PFSK-1 (cell line): Measurements from ENCODE around the gene MDGA2.

Experiments used
- FOXP2 ChIP-seq: optimal IDR thresholded peaks from 2 replicates; pipeline ENCODE3; 2011; ENCODE audit warnings: borderline replicate concordance, control low read depth, inconsistent platforms; ENCODE audit not compliant: insufficient read depth; ENCODE audit errors: extremely low read length, extremely low read depth
- POLR2AphosphoS5 ChIP-seq: IDR thresholded peaks from 2 replicates; pipeline ENCODE4 v1.6.1; 2012; ENCODE audit warnings: low read depth, mild to moderate bottlenecking, control low read depth, low read length, moderate library complexity
- SIN3A ChIP-seq: IDR thresholded peaks from 2 replicates; pipeline ENCODE4 v1.6.1; 2012; ENCODE audit warnings: mild to moderate bottlenecking, low read length, moderate library complexity, borderline replicate concordance; ENCODE audit not compliant: insufficient read depth
- TAF1 ChIP-seq: IDR thresholded peaks from 2 replicates; pipeline ENCODE4 v1.6.1; 2012; ENCODE audit warnings: low read length, control low read depth, borderline replicate concordance; ENCODE audit not compliant: insufficient read depth
- TF ChIP-seq, protein P1 (sequence below), 2 experiments: IDR thresholded peaks; 2 replicates each; pipeline versions ENCODE4 v1.6.1 to v1.8.0; 2011 to 2012; ENCODE audit warnings: low read depth in 2 of 2, low read length in 2 of 2, control low read depth in 1 of 2, inconsistent platforms in 1 of 2, mild to moderate bottlenecking in 1 of 2, moderate library complexity in 1 of 2; ENCODE audit not compliant: insufficient read depth in 1 of 2

MDGA2 gene

DNA sequence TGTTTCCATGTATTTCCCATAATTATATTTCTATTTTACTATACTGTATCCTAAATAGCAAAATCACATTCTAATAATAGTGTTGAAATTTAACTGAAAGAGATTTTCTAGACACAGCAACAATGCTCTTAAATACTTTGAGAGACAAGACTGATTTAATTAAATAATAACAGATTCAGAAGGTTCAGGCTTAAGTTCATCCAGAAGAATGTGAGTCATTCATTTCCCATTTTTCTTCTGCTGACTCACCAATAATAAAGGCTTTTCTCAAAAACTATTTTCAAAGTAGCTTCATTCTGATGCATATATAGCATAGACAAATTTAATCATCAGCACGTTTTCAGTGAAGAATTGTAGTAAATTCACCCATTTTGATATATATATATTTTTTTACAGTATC, 481.4 kb downstream of the MDGA2 start:
- TF ChIP-seq, protein P1, sequence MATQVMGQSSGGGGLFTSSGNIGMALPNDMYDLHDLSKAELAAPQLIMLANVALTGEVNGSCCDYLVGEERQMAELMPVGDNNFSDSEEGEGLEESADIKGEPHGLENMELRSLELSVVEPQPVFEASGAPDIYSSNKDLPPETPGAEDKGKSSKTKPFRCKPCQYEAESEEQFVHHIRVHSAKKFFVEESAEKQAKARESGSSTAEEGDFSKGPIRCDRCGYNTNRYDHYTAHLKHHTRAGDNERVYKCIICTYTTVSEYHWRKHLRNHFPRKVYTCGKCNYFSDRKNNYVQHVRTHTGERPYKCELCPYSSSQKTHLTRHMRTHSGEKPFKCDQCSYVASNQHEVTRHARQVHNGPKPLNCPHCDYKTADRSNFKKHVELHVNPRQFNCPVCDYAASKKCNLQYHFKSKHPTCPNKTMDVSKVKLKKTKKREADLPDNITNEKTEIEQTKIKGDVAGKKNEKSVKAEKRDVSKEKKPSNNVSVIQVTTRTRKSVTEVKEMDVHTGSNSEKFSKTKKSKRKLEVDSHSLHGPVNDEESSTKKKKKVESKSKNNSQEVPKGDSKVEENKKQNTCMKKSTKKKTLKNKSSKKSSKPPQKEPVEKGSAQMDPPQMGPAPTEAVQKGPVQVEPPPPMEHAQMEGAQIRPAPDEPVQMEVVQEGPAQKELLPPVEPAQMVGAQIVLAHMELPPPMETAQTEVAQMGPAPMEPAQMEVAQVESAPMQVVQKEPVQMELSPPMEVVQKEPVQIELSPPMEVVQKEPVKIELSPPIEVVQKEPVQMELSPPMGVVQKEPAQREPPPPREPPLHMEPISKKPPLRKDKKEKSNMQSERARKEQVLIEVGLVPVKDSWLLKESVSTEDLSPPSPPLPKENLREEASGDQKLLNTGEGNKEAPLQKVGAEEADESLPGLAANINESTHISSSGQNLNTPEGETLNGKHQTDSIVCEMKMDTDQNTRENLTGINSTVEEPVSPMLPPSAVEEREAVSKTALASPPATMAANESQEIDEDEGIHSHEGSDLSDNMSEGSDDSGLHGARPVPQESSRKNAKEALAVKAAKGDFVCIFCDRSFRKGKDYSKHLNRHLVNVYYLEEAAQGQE (IDR thresholded peaks at IDR 0.05; ENCODE audit: insufficient read depth in 1 of 2, low read depth in 2 of 2, low read length in 2 of 2) = no peak
- TF ChIP-seq FOXP2 = no peak

GRCh38 chr14:47191700-47192099, 483.7 kb downstream of the MDGA2 start:
- TF ChIP-seq POLR2AphosphoS5 (no peak), TAF1 (no peak), SIN3A (no peak), FOXP2 (no peak)
- TF ChIP-seq, protein P1 (IDR thresholded peaks at IDR 0.05; ENCODE audit: insufficient read depth in 1 of 2, low read depth in 2 of 2, low read length in 2 of 2) = no peak

DNA sequence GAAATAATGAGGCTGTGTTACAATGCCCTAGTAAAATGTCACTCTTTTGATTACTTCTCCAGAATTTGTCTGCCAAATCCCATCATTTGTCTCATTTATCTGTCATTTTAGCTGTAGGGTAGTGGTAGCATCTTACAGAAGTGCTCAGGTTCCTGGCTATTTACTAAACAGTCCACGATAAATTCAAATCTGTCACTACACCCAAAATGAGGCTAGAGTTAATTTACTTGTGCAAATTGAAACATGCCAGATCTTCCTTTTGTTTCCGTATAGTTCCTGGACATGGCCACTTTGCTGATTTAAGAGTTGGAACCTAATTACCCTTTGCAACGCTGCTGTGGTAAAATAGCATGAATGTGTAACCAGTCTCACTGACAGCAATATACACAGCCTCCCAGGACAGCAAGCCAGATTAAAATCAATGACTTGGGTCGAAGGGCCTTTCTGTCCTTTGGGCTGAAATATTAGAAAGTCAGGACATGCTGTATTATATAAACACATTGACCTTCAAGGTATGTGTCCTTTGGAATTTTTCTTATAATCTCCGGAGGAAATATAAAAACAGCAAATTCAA, 485.4 kb downstream of the MDGA2 start:
- TF ChIP-seq, protein P1 (IDR thresholded peaks at IDR 0.05; ENCODE audit: insufficient read depth in 1 of 2, low read depth in 2 of 2, low read length in 2 of 2) = no peak
- TF ChIP-seq POLR2AphosphoS5 (no peak), SIN3A (no peak), TAF1 (no peak), FOXP2 (no peak)

- TF ChIP-seq, protein P1 (IDR thresholded peaks at IDR 0.05; ENCODE audit: insufficient read depth in 1 of 2, low read depth in 2 of 2, low read length in 2 of 2) = no peak
- no peak for TF ChIP-seq FOXP2
- TF ChIP-seq POLR2AphosphoS5 = no peak
- no peak for TF ChIP-seq SIN3A
- TF ChIP-seq TAF1 = no peak
Observed at GRCh38 chr14:47186486-47186885, 488.9 kb downstream of the MDGA2 start.

GRCh38 chr14:47179906-47180305, 495.5 kb downstream of the MDGA2 start:
- no peak for TF ChIP-seq TAF1
- TF ChIP-seq SIN3A = no peak
- TF ChIP-seq, protein P1 (IDR thresholded peaks at IDR 0.05; ENCODE audit: insufficient read depth in 1 of 2, low read depth in 2 of 2, low read length in 2 of 2) = no peak
- no peak for TF ChIP-seq POLR2AphosphoS5
- TF ChIP-seq FOXP2 = no peak
